Nephron progenitor cell (in vitro differentiated cells): ENCODE data around the gene SLC41A3.
A peak's percentile ranks its signal among the peaks of the same experiment; 100 is the strongest.

Experiments used
- DNase-seq: peaks from one replicate; pipeline ENCODE4 v3.0.0; 2021
- H3K27ac Mint-ChIP-seq: 2 replicates; pipeline ENCODE4 v1.8.0; 2021; ENCODE audit warnings: mild to moderate bottlenecking, moderate library complexity, mixed read lengths
- H3K27me3 Mint-ChIP-seq: 2 replicates; pipeline ENCODE4 v1.8.0; 2021; ENCODE audit warnings: mild to moderate bottlenecking, low read depth, mixed read lengths; ENCODE audit not compliant: poor library complexity
- H3K36me3 Mint-ChIP-seq: 2 replicates; pipeline ENCODE4 v1.8.0; 2021; ENCODE audit warnings: low read depth, mixed read lengths
- H3K4me1 Mint-ChIP-seq: 2 replicates; pipeline ENCODE4 v1.8.0; 2021; ENCODE audit warnings: mixed read lengths
- H3K4me3 Mint-ChIP-seq: 2 replicates; pipeline ENCODE4 v1.8.0; 2021; ENCODE audit warnings: mild to moderate bottlenecking, moderate library complexity, mixed read lengths
- H3K9me3 Mint-ChIP-seq: 2 replicates; pipeline ENCODE4 v1.8.0; 2021; ENCODE audit warnings: mild to moderate bottlenecking, moderate library complexity, mixed read lengths
- CTCF ChIP-seq: fragments of 200-600 bp; sonication (generic); IDR thresholded peaks from 2 replicates; pipeline ENCODE4 v1.5.0; 2021; ENCODE audit warnings: antibody characterized with exemption

Gene SLC41A3

GRCh38 chr3:126021702-126022101, 62.2 kb downstream of the SLC41A3 start:
- Mint-ChIP-seq H3K4me3 (no peak overlapping the region), H3K27me3 (peaks cover 3% of the 10 kb centered on the region), H3K9me3 (peaks cover under 1% of the 10 kb centered on the region), H3K36me3 (peaks cover 27% of the 10 kb centered on the region), H3K4me1 (peaks cover 19% of the 10 kb centered on the region), H3K27ac (peak overlapping the region; percentile 46)
- DNase-seq, result no peak
- TF ChIP-seq CTCF, result no peak

- TF ChIP-seq CTCF, result no peak
- peak overlapping the region; percentile 62 for H3K27ac Mint-ChIP-seq
These were observed 62.7 kb downstream of the SLC41A3 start for GRCh38 chr3:126021224-126021623.

GRCh38 chr3:126019683-126020082, 64.2 kb downstream of the SLC41A3 start:
- no peak for TF ChIP-seq CTCF
- Mint-ChIP-seq H3K9me3 (no peaks in the 10 kb centered on the region), H3K4me3 (no peak overlapping the region), H3K27me3 (no peaks in the 10 kb centered on the region), H3K27ac (no peak overlapping the region), H3K4me1 (peaks cover 19% of the 10 kb centered on the region), H3K36me3 (peaks cover 25% of the 10 kb centered on the region)
- no peak for DNase-seq

More at GRCh38 chr3:126021224-126021623, 62.7 kb downstream of the SLC41A3 start:
- Mint-ChIP-seq H3K27me3 (peaks cover 3% of the 10 kb centered on the region), H3K9me3 (no peaks in the 10 kb centered on the region), H3K4me1 (peaks cover 19% of the 10 kb centered on the region), H3K4me3 (no peak overlapping the region), H3K36me3 (peaks cover 23% of the 10 kb centered on the region)
- no peak for DNase-seq

GRCh38 chr3:126018995-126019394, 64.9 kb downstream of the SLC41A3 start:
- TF ChIP-seq CTCF, result no peak
- Mint-ChIP-seq H3K9me3 (no peaks in the 10 kb centered on the region), H3K4me3 (no peak overlapping the region), H3K36me3 (peaks cover 32% of the 10 kb centered on the region), H3K4me1 (peaks cover 19% of the 10 kb centered on the region), H3K27me3 (no peaks in the 10 kb centered on the region), H3K27ac (no peak overlapping the region)
- no peak for DNase-seq

GRCh38 chr3:126018545-126018944, 65.4 kb downstream of the SLC41A3 start:
- no peak overlapping the region for H3K27ac Mint-ChIP-seq
- no peak for TF ChIP-seq CTCF
- no peaks in the 10 kb centered on the region for H3K27me3 Mint-ChIP-seq
- peaks cover 36% of the 10 kb centered on the region for H3K36me3 Mint-ChIP-seq
- no peak for DNase-seq
- H3K9me3 Mint-ChIP-seq, result no peaks in the 10 kb centered on the region
- H3K4me3 Mint-ChIP-seq, result no peak overlapping the region
- peaks cover 19% of the 10 kb centered on the region for H3K4me1 Mint-ChIP-seq

- no peak for TF ChIP-seq CTCF
- no peaks in the 10 kb centered on the region for H3K9me3 Mint-ChIP-seq
- no peaks in the 10 kb centered on the region for H3K27me3 Mint-ChIP-seq
- no peak for DNase-seq
- H3K4me1 Mint-ChIP-seq, result peaks cover 19% of the 10 kb centered on the region
- peaks cover 47% of the 10 kb centered on the region for H3K36me3 Mint-ChIP-seq
- no peak overlapping the region for H3K4me3 Mint-ChIP-seq
- H3K27ac Mint-ChIP-seq, result no peak overlapping the region
These were observed 66.6 kb downstream of the SLC41A3 start for GRCh38 chr3:126017362-126017761.
